ENCODE measurements around the gene BBX.

GRCh38 chr3:107665351-107665750 is 142.6 kb downstream of the BBX start:
- no peak for TF ChIP-seq POLR2A (IDR thresholded peaks at IDR 0.05; ENCODE audit: low read length)
- TF ChIP-seq GATA1 (IDR thresholded peaks at IDR 0.05; ENCODE audit: low read depth, low read length): no peak
